ENCODE measurements around the gene SH3BGRL2. TPM values are rescaled to one million over a fixed set of nuclear protein-coding genes. Genes with fewer than 3 reads are reported as not detected.

SH3BGRL2 gene
- total RNA-seq, 1 donor = 2.2 TPM

DNA sequence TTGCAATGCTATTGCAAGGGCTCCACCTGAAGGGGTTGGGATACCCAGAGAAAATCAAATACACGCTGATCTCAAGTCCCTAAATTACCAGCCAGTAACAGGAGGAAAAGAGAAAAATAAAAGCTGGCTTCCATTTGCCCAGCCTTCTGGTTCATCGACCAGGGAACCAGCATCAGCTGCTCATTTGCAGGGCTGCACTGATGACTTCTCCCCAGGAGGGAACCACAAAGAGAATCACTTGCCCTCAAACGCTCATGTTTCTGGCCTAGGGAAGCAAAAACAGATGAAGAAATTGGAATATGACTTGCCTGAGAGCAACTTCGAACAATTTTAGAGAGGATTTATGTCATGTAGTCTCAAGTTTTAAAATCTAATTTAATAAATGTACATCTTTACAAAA lies 119.7 kb downstream of the SH3BGRL2 start:
- Histone ChIP-seq H3K36me3 (ENCODE audit: insufficient read depth, low read length) (no peaks in the 10 kb centered on the region), H4K20me1 (ENCODE audit: insufficient read depth, low read length) (no peaks in the 10 kb centered on the region), H3K9me3 (ENCODE audit: low read depth, low read length) (no peaks in the 10 kb centered on the region), H3K27ac (ENCODE audit: low read depth, low read length) (no peak overlapping the region), H3K4me3 (ENCODE audit: insufficient read depth, low read length) (no peak overlapping the region), H2AFZ (ENCODE audit: low read length) (peak overlapping the region; percentile 27), H3K4me1 (ENCODE audit: insufficient read depth, low read length) (no peaks in the 10 kb centered on the region), H3K27me3 (ENCODE audit: insufficient read depth, low read length) (no peaks in the 10 kb centered on the region), H3K4me2 (ENCODE audit: insufficient read depth, low read length) (peak overlapping the region; percentile 19), H3K79me2 (ENCODE audit: insufficient read depth, low read length) (no peaks in the 10 kb centered on the region)
- TF ChIP-seq, protein P1, sequence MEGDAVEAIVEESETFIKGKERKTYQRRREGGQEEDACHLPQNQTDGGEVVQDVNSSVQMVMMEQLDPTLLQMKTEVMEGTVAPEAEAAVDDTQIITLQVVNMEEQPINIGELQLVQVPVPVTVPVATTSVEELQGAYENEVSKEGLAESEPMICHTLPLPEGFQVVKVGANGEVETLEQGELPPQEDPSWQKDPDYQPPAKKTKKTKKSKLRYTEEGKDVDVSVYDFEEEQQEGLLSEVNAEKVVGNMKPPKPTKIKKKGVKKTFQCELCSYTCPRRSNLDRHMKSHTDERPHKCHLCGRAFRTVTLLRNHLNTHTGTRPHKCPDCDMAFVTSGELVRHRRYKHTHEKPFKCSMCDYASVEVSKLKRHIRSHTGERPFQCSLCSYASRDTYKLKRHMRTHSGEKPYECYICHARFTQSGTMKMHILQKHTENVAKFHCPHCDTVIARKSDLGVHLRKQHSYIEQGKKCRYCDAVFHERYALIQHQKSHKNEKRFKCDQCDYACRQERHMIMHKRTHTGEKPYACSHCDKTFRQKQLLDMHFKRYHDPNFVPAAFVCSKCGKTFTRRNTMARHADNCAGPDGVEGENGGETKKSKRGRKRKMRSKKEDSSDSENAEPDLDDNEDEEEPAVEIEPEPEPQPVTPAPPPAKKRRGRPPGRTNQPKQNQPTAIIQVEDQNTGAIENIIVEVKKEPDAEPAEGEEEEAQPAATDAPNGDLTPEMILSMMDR (IDR thresholded peaks at IDR 0.05; ENCODE audit: extremely low read depth, low read depth, low read length) = no peak
- DNase-seq (ENCODE audit: insufficient read length, low spot score, missing footprints) = no peak

Other genes starting within 250 kb of the SH3BGRL2 start
- 9.1 and 10.1 TPM in 2 replicates for gene LCA5, start 93.9 kb upstream of the SH3BGRL2 start, total RNA-seq

Measured in osteoblast (primary cell).